ENCODE measurements around the gene MCTP2. TPM values are rescaled to one million over a fixed set of nuclear protein-coding genes. Genes with fewer than 3 reads are reported as not detected.

MCTP2 gene
- total RNA-seq, 4 donors from 2014 or later = 12.0 to 18.3 (median 15.2) TPM

GRCh38 chr15:94477913-94478553 lies 246.7 kb downstream of the MCTP2 start:
- H3K36me3 ChIP-seq = no peaks in the 10 kb centered on the region
- H3K27me3 ChIP-seq = no peaks in the 10 kb centered on the region
- no peak for DNase-seq (ENCODE audit: low spot score in 2 of 2)
- no peaks in the 10 kb centered on the region for H3K9me3 ChIP-seq
- TF ChIP-seq EP300 (IDR thresholded peaks at IDR 0.05) = no peak
- TF ChIP-seq CTCF (IDR thresholded peaks at IDR 0.05) = no peak
- TF ChIP-seq POLR2A (IDR thresholded peaks at IDR 0.05) = no peak
- H3K27ac ChIP-seq = no peak overlapping the region
- H3K4me1 ChIP-seq = peaks cover 0 to 13% (median 0%) of the 10 kb centered on the region in 4 donors
- WGBS, 2 donors = 77 to 79% methylated on average over 7 of the region's 7 CpGs
- no peak overlapping the region for H3K4me3 ChIP-seq

- no peak for TF ChIP-seq POLR2A (IDR thresholded peaks at IDR 0.05)
- TF ChIP-seq EP300 (IDR thresholded peaks at IDR 0.05) = peak in 1 of 2 donors; percentile 33
- no peak for TF ChIP-seq CTCF (IDR thresholded peaks at IDR 0.05)
- H3K9me3 ChIP-seq = no peaks in the 10 kb centered on the region
- no peak overlapping the region for H3K27ac ChIP-seq
- no peak for DNase-seq (ENCODE audit: low spot score in 2 of 2)
- no peaks in the 10 kb centered on the region for H3K27me3 ChIP-seq
- WGBS, 2 donors = 72 to 73% methylated on average over 8 of the region's 8 CpGs
- H3K4me3 ChIP-seq = no peak overlapping the region
- no peaks in the 10 kb centered on the region for H3K36me3 ChIP-seq
- peaks cover 0 to 13% (median 0%) of the 10 kb centered on the region in 4 donors for H3K4me1 ChIP-seq
Measured at GRCh38 chr15:94478763-94479162, 247.4 kb downstream of the MCTP2 start.

- no peaks in the 10 kb centered on the region for H3K36me3 ChIP-seq
- no peak overlapping the region for H3K27ac ChIP-seq
- no peak overlapping the region for H3K4me3 ChIP-seq
- TF ChIP-seq POLR2A (IDR thresholded peaks at IDR 0.05) = no peak
- no peak for TF ChIP-seq EP300 (IDR thresholded peaks at IDR 0.05)
- no peak for TF ChIP-seq CTCF (IDR thresholded peaks at IDR 0.05)
- peaks cover 0 to 13% (median 0%) of the 10 kb centered on the region in 4 donors for H3K4me1 ChIP-seq
- no peaks in the 10 kb centered on the region for H3K9me3 ChIP-seq
- WGBS, 2 donors = 26 to 34% methylated on average over 4 of the region's 4 CpGs
- H3K27me3 ChIP-seq = no peaks in the 10 kb centered on the region
- no peak for DNase-seq (ENCODE audit: low spot score in 2 of 2)
Measured at GRCh38 chr15:94480289-94480834, 249.0 kb downstream of the MCTP2 start.

GRCh38 chr15:94485148-94485719 lies 253.9 kb downstream of the MCTP2 start:
- Histone ChIP-seq H3K4me3 (no peak overlapping the region), H3K9me3 (no peaks in the 10 kb centered on the region), H3K27me3 (no peaks in the 10 kb centered on the region), H3K27ac (no peak overlapping the region), H3K4me1 (no peaks in the 10 kb centered on the region), H3K36me3 (no peaks in the 10 kb centered on the region)
- 89 to 93% methylated on average over 2 of the region's 3 CpGs for WGBS, 2 donors
- DNase-seq (ENCODE audit: low spot score in 2 of 2) = no peak
- TF ChIP-seq CTCF (IDR thresholded peaks at IDR 0.05) = no peak
- no peak for TF ChIP-seq EP300 (IDR thresholded peaks at IDR 0.05)
- no peak for TF ChIP-seq POLR2A (IDR thresholded peaks at IDR 0.05)

- TF ChIP-seq CTCF (IDR thresholded peaks at IDR 0.05) = no peak
- no peak for TF ChIP-seq POLR2A (IDR thresholded peaks at IDR 0.05)
- no peak for TF ChIP-seq EP300 (IDR thresholded peaks at IDR 0.05)
- H3K36me3 ChIP-seq = no peaks in the 10 kb centered on the region
- H3K27ac ChIP-seq = no peak overlapping the region
- no peak overlapping the region for H3K4me3 ChIP-seq
- no peaks in the 10 kb centered on the region for H3K27me3 ChIP-seq
- DNase-seq (ENCODE audit: low spot score in 2 of 2) = no peak
- 47 to 55% methylated on average over 1 of the region's 1 CpG for WGBS, 2 donors
- no peaks in the 10 kb centered on the region for H3K4me1 ChIP-seq
- no peaks in the 10 kb centered on the region for H3K9me3 ChIP-seq
Measured at GRCh38 chr15:94487635-94488034, 256.3 kb downstream of the MCTP2 start.
